ENCODE measurements around the gene FAM217B. TPM values are rescaled to one million over a fixed set of nuclear protein-coding genes. Genes with fewer than 3 reads are reported as not detected.

FAM217B gene
- total and polyA plus RNA-seq, 4 donors: 0.88 to 5.0 (median 1.7) TPM

DNA sequence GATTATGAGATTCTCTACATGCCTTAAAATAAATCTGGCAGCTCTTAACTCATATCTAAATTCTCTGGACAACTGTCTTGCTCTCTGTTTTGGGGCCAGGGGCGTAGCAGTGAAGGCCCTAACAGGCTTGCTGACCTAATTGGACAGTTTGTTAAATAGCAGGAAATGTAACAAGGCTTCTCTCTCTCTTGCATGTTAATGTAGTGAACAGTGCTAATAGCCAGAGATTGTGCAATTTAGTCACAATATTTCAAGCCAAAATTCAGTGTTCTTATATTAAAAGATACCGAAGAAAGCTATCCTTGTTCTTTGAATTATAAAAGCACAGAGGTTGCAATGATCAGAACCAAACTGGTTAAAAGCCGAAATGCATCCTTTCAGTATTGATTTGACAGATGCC is 3.0 kb upstream of the FAM217B start (continued):
- no peak for TF ChIP-seq EGR1 (IDR thresholded peaks at IDR 0.05; ENCODE audit: low read depth in 2 of 2)
- TF ChIP-seq HNF4G (IDR thresholded peaks at IDR 0.05): no peak
- TF ChIP-seq FOXA2 (IDR thresholded peaks at IDR 0.05): no peak
- no peak for TF ChIP-seq JUND (IDR thresholded peaks at IDR 0.05)

DNA sequence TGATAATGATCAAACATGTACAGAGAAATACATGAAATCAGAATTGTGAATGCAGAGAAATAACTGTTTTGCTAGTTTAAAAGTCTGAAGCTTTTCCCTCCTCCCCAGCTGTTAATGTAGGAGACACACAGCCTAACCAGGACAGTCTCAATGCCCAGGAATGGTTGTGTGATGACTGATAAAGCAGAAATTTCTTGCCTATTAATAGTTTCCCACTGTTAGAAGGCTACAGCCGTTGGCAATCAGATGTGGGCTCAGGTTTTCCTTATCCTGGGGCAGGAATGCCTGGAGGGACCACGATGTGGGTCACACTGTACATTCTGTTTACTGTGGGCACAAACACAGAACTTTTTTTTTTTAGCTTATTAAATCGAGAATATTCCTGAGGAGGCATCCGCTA is 2.0 kb upstream of the FAM217B start:
- Histone ChIP-seq H3K9me3 (ENCODE audit: control insufficient read depth in 4 of 4, low read length in 3 of 4) (peaks cover 0 to 2% (median 0%) of the 10 kb centered on the region in 4 donors), H3K36me3 (ENCODE audit: control insufficient read depth in 4 of 4, insufficient read depth in 3 of 4, low read depth in 1 of 4, low read length in 3 of 4) (no peaks in the 10 kb centered on the region), H3K9ac (ENCODE audit: low read depth in 1 of 2, low read length in 2 of 2) (no peak overlapping the region), H3K27me3 (ENCODE audit: control insufficient read depth in 4 of 4, insufficient read depth in 4 of 4, low read length in 3 of 4) (peaks cover 0 to under 1% (median 0%) of the 10 kb centered on the region in 4 donors), H3K4me1 (ENCODE audit: control insufficient read depth in 4 of 4, insufficient read depth in 4 of 4, low read length in 3 of 4) (peaks cover 8 to 23% (median 20%) of the 10 kb centered on the region in 4 donors), H3K27ac (ENCODE audit: low read depth in 1 of 2, low read length in 2 of 2) (no peak overlapping the region), H3K4me3 (ENCODE audit: low read depth in 1 of 3, low read length in 3 of 3) (no peak overlapping the region)
- 80% methylated on average over 4 of the region's 4 CpGs for WGBS
- TF ChIP-seq RXRA (IDR thresholded peaks at IDR 0.05) (no peak), HNF4A (conservative IDR thresholded peaks at IDR 0.05) (no peak), FOXA2 (IDR thresholded peaks at IDR 0.05) (no peak), JUND (IDR thresholded peaks at IDR 0.05) (no peak), NR2F2 (IDR thresholded peaks at IDR 0.05) (no peak), RAD21 (IDR thresholded peaks at IDR 0.05) (no peak), YY1 (IDR thresholded peaks at IDR 0.05) (no peak), SP1 (IDR thresholded peaks at IDR 0.05) (no peak), HNF4G (IDR thresholded peaks at IDR 0.05) (no peak), TAF1 (conservative IDR thresholded peaks at IDR 0.05) (no peak), GABPA (IDR thresholded peaks at IDR 0.05 in 1 of 2, conservative IDR thresholded peaks at IDR 0.05 in 1 of 2) (no peak), EGR1 (IDR thresholded peaks at IDR 0.05; ENCODE audit: low read depth in 2 of 2) (no peak), FOXA1 (IDR thresholded peaks at IDR 0.05) (no peak)
- TF ChIP-seq, protein P1, sequence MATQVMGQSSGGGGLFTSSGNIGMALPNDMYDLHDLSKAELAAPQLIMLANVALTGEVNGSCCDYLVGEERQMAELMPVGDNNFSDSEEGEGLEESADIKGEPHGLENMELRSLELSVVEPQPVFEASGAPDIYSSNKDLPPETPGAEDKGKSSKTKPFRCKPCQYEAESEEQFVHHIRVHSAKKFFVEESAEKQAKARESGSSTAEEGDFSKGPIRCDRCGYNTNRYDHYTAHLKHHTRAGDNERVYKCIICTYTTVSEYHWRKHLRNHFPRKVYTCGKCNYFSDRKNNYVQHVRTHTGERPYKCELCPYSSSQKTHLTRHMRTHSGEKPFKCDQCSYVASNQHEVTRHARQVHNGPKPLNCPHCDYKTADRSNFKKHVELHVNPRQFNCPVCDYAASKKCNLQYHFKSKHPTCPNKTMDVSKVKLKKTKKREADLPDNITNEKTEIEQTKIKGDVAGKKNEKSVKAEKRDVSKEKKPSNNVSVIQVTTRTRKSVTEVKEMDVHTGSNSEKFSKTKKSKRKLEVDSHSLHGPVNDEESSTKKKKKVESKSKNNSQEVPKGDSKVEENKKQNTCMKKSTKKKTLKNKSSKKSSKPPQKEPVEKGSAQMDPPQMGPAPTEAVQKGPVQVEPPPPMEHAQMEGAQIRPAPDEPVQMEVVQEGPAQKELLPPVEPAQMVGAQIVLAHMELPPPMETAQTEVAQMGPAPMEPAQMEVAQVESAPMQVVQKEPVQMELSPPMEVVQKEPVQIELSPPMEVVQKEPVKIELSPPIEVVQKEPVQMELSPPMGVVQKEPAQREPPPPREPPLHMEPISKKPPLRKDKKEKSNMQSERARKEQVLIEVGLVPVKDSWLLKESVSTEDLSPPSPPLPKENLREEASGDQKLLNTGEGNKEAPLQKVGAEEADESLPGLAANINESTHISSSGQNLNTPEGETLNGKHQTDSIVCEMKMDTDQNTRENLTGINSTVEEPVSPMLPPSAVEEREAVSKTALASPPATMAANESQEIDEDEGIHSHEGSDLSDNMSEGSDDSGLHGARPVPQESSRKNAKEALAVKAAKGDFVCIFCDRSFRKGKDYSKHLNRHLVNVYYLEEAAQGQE (IDR thresholded peaks at IDR 0.05): no peak
- TF ChIP-seq, protein P2, sequence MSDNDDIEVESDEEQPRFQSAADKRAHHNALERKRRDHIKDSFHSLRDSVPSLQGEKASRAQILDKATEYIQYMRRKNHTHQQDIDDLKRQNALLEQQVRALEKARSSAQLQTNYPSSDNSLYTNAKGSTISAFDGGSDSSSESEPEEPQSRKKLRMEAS (IDR thresholded peaks at IDR 0.05): no peak
- TF ChIP-seq, protein P3, sequence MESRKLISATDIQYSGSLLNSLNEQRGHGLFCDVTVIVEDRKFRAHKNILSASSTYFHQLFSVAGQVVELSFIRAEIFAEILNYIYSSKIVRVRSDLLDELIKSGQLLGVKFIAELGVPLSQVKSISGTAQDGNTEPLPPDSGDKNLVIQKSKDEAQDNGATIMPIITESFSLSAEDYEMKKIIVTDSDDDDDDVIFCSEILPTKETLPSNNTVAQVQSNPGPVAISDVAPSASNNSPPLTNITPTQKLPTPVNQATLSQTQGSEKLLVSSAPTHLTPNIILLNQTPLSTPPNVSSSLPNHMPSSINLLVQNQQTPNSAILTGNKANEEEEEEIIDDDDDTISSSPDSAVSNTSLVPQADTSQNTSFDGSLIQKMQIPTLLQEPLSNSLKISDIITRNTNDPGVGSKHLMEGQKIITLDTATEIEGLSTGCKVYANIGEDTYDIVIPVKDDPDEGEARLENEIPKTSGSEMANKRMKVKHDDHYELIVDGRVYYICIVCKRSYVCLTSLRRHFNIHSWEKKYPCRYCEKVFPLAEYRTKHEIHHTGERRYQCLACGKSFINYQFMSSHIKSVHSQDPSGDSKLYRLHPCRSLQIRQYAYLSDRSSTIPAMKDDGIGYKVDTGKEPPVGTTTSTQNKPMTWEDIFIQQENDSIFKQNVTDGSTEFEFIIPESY (IDR thresholded peaks at IDR 0.05): no peak
- TF ChIP-seq, protein P4, sequence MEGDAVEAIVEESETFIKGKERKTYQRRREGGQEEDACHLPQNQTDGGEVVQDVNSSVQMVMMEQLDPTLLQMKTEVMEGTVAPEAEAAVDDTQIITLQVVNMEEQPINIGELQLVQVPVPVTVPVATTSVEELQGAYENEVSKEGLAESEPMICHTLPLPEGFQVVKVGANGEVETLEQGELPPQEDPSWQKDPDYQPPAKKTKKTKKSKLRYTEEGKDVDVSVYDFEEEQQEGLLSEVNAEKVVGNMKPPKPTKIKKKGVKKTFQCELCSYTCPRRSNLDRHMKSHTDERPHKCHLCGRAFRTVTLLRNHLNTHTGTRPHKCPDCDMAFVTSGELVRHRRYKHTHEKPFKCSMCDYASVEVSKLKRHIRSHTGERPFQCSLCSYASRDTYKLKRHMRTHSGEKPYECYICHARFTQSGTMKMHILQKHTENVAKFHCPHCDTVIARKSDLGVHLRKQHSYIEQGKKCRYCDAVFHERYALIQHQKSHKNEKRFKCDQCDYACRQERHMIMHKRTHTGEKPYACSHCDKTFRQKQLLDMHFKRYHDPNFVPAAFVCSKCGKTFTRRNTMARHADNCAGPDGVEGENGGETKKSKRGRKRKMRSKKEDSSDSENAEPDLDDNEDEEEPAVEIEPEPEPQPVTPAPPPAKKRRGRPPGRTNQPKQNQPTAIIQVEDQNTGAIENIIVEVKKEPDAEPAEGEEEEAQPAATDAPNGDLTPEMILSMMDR (IDR thresholded peaks at IDR 0.05; ENCODE audit: low read depth, low read length, missing input control): no peak
- TF ChIP-seq, protein P5, sequence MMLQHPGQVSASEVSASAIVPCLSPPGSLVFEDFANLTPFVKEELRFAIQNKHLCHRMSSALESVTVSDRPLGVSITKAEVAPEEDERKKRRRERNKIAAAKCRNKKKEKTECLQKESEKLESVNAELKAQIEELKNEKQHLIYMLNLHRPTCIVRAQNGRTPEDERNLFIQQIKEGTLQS (IDR thresholded peaks at IDR 0.05): no peak
- DNase-seq (ENCODE audit: low spot score): no peak

Data from liver (tissue), 9 donors.